AG04450 (cell line): ENCODE results near the gene CCM2L. TPM values are rescaled to one million over a fixed set of nuclear protein-coding genes. Genes with fewer than 3 reads are reported as not detected.

ENCODE experiments used
- CTCF ChIA-PET: fragments of 300-600, 350-600 bp; formaldehyde crosslinking; extraction: SDS; loops from one replicate; lab custom pipeline; 2022; ENCODE audit warnings: antibody characterized with exemption, inconsistent platforms; lab: Charles Lee
- POLR2A ChIA-PET: fragments of 350-600 bp; formaldehyde crosslinking; extraction: SDS; loops from one replicate; lab custom pipeline; 2021; ENCODE audit warnings: antibody characterized with exemption, inconsistent platforms; lab: Yijun Ruan, JAX
- DNase-seq: peaks from one replicate; pipeline ENCODE4 v3.0.0-alpha.2; 2011; ENCODE audit warnings: low read depth, low spot score
- H3K27ac ChIP-seq: one replicate; pipeline ENCODE4 v1.5.1; 2012; ENCODE audit warnings: low read depth, low read length, control low read depth
- H3K27me3 ChIP-seq: one replicate; pipeline ENCODE4 v1.6.0; 2012; ENCODE audit warnings: low read length; ENCODE audit not compliant: control insufficient read depth, insufficient read depth
- H3K4me3 ChIP-seq: 2 replicates; pipeline ENCODE4 v1.5.1; 2011; ENCODE audit warnings: mild to moderate bottlenecking, low read depth, low read length, control low read depth
- H3K9me3 ChIP-seq: 2 replicates; pipeline ENCODE4 v1.5.1; 2012; ENCODE audit warnings: low read length; ENCODE audit not compliant: control insufficient read depth, insufficient read depth
- CTCF ChIP-seq: IDR thresholded peaks from 2 replicates; pipeline ENCODE4 v1.5.1; 2011; ENCODE audit warnings: low read depth, low read length, control low read depth, inconsistent platforms
- polyA plus RNA-seq: library from polyadenylated mRNA; depleted of rRNA; stranded (reverse); fragments of >200 nt; gene quantifications from 2 replicates; pipeline ENCODE4 v1.2.3, GENCODE V29; 2011; rRNA removed
- small RNA-seq: library from RNA; depleted of rRNA; stranded (forward); fragments of <200 nt; gene quantifications from one replicate; pipeline ENCODE3, GENCODE V24; 2012; ENCODE audit warnings: low read depth; ENCODE audit not compliant: insufficient read length

Gene CCM2L
- polyA plus RNA-seq, 1 experiment = not detected

- H3K9me3 ChIP-seq = no peaks in the 10 kb centered on the region
- no peak for DNase-seq
- TF ChIP-seq CTCF = no peak
- H3K27me3 ChIP-seq = peaks cover 42% of the 10 kb centered on the region
- no peak overlapping the region for H3K4me3 ChIP-seq
- H3K27ac ChIP-seq = no peak overlapping the region
- CTCF ChIA-PET = no interaction called here
- POLR2A ChIA-PET = interaction anchor here (0.6 kb wide), 1 partner anchor 20 kb away, joined by 5 read pairs; no protein-coding TSS in a partner anchor
Measured at GRCh38 chr20:32078791-32079190, 68.6 kb downstream of the CCM2L start.

GRCh38 chr20:32079655-32080109, 69.4 kb downstream of the CCM2L start:
- ChIA-PET CTCF (interaction anchor here (3.2 kb wide), 1 partner anchor 12 kb away, joined by 17 read pairs; no protein-coding TSS in a partner anchor), POLR2A (no interaction called here)

GRCh38 chr20:32080783-32081182, 70.5 kb downstream of the CCM2L start:
- Histone ChIP-seq H3K27ac (no peak overlapping the region), H3K27me3 (peaks cover 41% of the 10 kb centered on the region), H3K9me3 (no peaks in the 10 kb centered on the region), H3K4me3 (no peak overlapping the region)
- no peak for TF ChIP-seq CTCF
- DNase-seq = no peak
- POLR2A ChIA-PET = no interaction called here
- CTCF ChIA-PET = interaction anchor here (3.2 kb wide), 1 partner anchor 11 kb away, joined by 17 read pairs; no protein-coding TSS in a partner anchor

More at GRCh38 chr20:32079655-32080109, 69.4 kb downstream of the CCM2L start:
- H3K9me3 ChIP-seq = no peaks in the 10 kb centered on the region
- H3K27me3 ChIP-seq = peaks cover 36% of the 10 kb centered on the region
- H3K4me3 ChIP-seq = no peak overlapping the region
- DNase-seq = no peak
- no peak overlapping the region for H3K27ac ChIP-seq
- TF ChIP-seq CTCF = no peak

Small RNA genes lying within 50 kb of the gene (small RNA-seq; reads per million reads assigned to genes)
- gene RNA5SP481 (not detected), gene RNA5SP482 (not detected)

Other genes with a start within 250 kb of the CCM2L start
- gene MYLK2, start 191.1 kb upstream of the CCM2L start, polyA plus RNA-seq = not detected in 2 replicates
- gene FOXS1, start 164.8 kb upstream of the CCM2L start, polyA plus RNA-seq = not detected in 2 replicates
- not detected in 2 replicates for gene DUSP15, start 139.9 kb upstream of the CCM2L start, polyA plus RNA-seq
- gene TTLL9, start 139.8 kb upstream of the CCM2L start, polyA plus RNA-seq = not detected in 2 replicates
- 13.1 and 13.2 TPM in 2 replicates for gene PDRG1, start 58.4 kb upstream of the CCM2L start, polyA plus RNA-seq
- gene XKR7, start 42.3 kb upstream of the CCM2L start, polyA plus RNA-seq = not detected in 2 replicates
- gene HCK, start 41.8 kb downstream of the CCM2L start, polyA plus RNA-seq = not detected in 2 replicates
- 75.6 and 83.9 TPM in 2 replicates for gene TM9SF4, start 99.3 kb downstream of the CCM2L start, polyA plus RNA-seq
- gene PLAGL2, start 197.3 kb downstream of the CCM2L start, polyA plus RNA-seq = 5.9 and 8.9 TPM in 2 replicates
- gene POFUT1, start 197.4 kb downstream of the CCM2L start, polyA plus RNA-seq = 40.2 and 43.6 TPM in 2 replicates